C4-2B (cell line): ENCODE measurements around the gene NAA60.

ENCODE experiments used
- CTCF ChIP-seq: fragments of 450-650 bp; conservative IDR thresholded peaks from 2 replicates; pipeline ENCODE4 v1.5.1; 2017; ENCODE audit warnings: mild to moderate bottlenecking
- ZFX ChIP-seq: fragments of 450-650 bp; IDR thresholded peaks from 2 replicates; pipeline ENCODE4 v1.6.1; 2017

GRCh38 chr16:3518986-3519348 lies 75.5 kb downstream of the NAA60 start:
- TF ChIP-seq CTCF = no peak
- no peak for TF ChIP-seq ZFX
